Epithelial cell of esophagus (primary cell): ENCODE data around the gene DRAM1.
"Not testable (repeated sequence)": the region's sequence is repeated elsewhere in the genome, so short reads cannot be mapped to it uniquely, and the experiment has no call there.

Source experiments
- DNase-seq: peaks from one replicate; pipeline ENCODE4 v3.0.0; 2010; ENCODE audit warnings: low read depth
- H3K4me3 ChIP-seq: 2 replicates; pipeline ENCODE4 v1.5.1; 2011; ENCODE audit warnings: mild to moderate bottlenecking, low read length, control low read depth
- CTCF ChIP-seq: IDR thresholded peaks from 2 replicates; pipeline ENCODE4 v1.5.1; 2011; ENCODE audit warnings: low read depth, mild to moderate bottlenecking, low read length, control low read depth, inconsistent platforms; ENCODE audit not compliant: insufficient read depth; ENCODE audit errors: missing control alignments

DRAM1 gene

GRCh38 chr12:101859664-101860607 is 17.4 kb upstream of the DRAM1 start:
- peak; percentile 45 for DNase-seq
- no peak for TF ChIP-seq CTCF
- no peak overlapping the region for H3K4me3 ChIP-seq

DNA sequence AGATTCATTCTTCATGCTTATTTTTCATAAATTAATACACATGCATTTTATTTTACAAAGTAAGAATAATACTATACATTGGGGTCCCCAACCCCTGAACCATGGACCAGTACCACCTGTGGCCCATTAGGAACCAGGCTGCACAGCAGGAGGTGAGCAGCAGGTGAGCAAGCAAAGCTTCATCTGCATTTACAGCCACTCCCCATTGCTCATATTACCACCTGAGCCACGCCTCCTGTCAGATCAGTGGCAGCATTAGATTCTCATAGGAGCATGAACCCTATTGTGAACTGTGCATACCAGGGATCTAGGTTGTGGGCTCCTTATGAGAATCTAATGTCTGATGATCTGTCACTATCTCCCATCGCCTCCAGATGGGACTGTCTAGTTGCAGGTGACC is 15.7 kb upstream of the DRAM1 start:
- peak; percentile 71 for DNase-seq
- not testable (repeated sequence) for H3K4me3 ChIP-seq

DNA sequence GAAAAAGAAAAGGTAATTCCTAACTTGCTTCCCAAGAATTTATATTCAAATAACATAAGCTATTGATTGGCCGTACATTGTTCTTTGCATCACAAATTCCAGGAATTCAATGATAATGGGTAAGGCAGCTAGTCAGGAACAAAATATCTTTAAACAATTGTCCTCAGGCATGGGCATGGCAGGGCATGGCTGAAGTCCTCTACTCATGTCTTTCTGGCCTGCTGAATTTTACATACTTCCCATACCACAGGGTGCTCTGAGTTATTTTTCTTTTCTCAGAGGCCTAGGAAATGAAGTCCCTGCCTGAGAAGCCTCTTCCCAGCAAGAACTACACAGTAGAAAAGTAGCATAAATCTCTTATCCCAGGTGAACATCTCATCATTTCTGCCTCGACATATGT is 15.1 kb upstream of the DRAM1 start:
- TF ChIP-seq CTCF, result no peak
- DNase-seq, result peak; percentile 45
- H3K4me3 ChIP-seq, result no peak overlapping the region

GRCh38 chr12:101863981-101864380 is 13.4 kb upstream of the DRAM1 start:
- H3K4me3 ChIP-seq, result no peak overlapping the region
- no peak for DNase-seq
- no peak for TF ChIP-seq CTCF

- no peak for TF ChIP-seq CTCF
- no peak overlapping the region for H3K4me3 ChIP-seq
- no peak for DNase-seq
Observed at GRCh38 chr12:101866615-101867373, 10.6 kb upstream of the DRAM1 start.

DNA sequence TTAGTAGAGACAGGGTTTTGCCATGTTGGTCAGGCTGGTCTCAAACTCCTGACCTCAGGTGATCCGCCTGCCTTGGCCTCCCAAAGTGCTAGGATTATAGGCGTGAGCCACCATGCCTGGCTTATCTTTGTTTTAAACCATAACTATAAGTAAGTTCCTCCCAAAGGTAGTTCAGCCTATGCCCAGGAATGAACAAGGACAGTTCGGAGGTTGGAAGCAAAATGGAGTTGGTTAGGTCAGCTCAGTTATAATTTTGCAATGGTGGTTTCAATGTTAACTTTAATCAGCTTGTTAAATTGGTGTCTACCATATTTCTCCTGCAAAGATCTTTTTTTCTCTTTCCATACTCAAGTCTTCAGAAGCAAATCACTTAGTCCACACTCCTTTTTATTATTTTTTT is 9.8 kb upstream of the DRAM1 start:
- not testable (repeated sequence) for DNase-seq, H3K4me3 ChIP-seq

DNA sequence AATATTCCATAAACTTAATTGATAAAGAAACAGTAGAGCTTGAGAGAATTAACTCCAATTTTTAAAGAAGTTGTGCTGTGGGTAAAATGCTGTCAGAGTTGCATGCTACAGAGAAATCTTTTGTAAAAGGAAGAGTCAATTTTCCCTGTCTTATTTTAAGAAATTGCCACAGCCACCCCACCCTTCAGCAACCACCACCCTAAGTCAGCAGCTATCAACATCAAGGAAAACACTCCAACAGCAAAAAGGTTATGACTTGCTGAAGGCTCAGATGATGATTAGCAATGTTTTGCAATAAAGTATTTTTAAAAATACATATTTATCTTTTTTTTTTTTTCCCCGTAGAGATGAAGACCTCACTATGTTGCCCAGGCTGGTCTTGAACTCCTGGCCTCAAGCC is 6.5 kb upstream of the DRAM1 start:
- no peak overlapping the region for H3K4me3 ChIP-seq
- no peak for DNase-seq
- no peak for TF ChIP-seq CTCF
